CD4-positive, alpha-beta T cell treated with Interleukin-17A for 4 hours (primary cell): ENCODE data around the gene TSR1.

Experiments used
- DNase-seq: peaks from one replicate; pipeline ENCODE4 v3.0.0-alpha.2; 2020; ENCODE audit warnings: mixed read lengths

Gene TSR1

GRCh38 chr17:2275722-2276121 is 60.5 kb downstream of the TSR1 start:
- peak; percentile 34 for DNase-seq

GRCh38 chr17:2274414-2274813 is 61.8 kb downstream of the TSR1 start:
- no peak for DNase-seq
